COR-L47 (cell line): Measurements from ENCODE around the gene FBXO27.
"Not testable (repeated sequence)": the region's sequence is repeated elsewhere in the genome, so short reads cannot be mapped to it uniquely, and the experiment has no call there.

Experiments
- DNase-seq: peaks from one replicate; lab custom pipeline; 2025; lab: John Stamatoyannopoulos, UW

The FBXO27 gene

DNA sequence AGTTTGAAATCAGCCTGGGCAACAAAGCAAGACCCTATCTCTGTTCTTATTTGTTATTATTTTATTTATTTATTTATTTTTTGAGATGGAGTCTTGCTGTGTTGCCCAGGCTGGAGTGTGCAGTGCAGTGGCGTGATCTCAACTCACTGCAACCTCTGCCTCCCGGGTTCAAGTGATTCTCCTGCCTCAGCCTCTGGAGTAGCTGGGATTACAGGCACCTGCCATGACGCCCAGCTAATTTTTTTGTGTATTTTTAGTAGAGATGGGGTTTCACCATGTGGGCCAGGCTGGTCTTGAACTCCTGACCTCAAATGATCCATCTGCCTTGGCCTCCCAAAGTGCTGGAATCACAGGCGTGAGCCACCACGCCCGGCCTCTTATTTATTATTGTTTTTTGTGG is 44.6 kb downstream of the FBXO27 start:
- not testable (repeated sequence) for DNase-seq

DNA sequence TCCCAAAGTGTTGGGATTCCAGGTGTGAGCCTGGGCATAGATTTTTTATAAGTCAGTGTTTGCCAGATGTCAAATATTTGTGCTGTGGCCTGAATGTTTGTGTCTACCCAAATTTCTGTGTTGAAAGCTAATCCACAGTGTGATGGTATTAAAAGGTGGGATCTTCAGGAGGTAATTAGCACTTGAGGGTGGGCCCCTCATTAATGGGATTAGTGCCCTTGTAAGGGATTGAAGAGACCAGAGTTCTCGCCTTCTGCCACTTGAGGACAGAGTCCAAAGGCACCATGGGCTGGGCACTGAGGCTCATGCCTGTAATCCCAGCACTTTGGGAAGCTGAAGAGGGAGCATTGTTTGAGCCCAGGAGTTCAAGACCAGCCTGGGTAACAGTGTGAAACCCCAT is 47.1 kb downstream of the FBXO27 start:
- no peak for DNase-seq

DNA sequence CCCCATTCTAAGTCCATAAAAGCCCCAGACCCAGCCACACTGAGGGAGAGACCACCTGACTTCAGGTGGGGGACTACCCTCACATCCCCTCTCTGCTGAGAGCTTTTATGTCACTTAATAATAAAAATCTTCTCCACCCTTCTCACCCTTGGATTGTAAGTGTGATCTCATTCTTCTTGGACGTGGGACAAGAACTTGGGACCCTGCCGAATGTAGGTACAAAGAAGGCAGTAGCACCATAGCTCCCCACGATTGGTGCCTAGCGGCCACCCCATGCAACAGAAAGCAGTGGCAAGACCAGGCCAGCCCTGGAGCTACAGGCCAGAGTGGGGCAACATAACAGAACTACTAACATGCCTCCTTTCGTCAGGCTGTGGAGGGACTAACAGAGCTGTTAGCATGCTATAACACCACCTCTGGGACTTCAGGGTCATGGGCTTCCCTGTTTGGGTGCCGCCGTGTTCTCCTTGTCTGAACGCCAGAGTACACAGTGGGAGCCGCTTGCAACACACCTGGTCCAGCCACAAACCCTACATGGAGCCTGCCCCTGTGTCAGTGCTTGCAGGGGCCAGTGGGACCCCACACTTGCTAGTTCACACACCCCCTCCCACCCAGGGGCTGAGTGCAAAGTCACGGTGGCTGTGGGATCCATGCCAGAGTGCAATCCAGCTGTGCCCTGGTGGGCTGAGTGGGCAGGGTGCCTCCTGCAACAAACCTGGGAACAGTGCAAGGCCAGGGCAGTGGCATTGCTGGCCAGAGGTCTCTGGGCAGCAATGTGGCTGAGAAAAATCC is 51.6 kb downstream of the FBXO27 start:
- no peak for DNase-seq

DNA sequence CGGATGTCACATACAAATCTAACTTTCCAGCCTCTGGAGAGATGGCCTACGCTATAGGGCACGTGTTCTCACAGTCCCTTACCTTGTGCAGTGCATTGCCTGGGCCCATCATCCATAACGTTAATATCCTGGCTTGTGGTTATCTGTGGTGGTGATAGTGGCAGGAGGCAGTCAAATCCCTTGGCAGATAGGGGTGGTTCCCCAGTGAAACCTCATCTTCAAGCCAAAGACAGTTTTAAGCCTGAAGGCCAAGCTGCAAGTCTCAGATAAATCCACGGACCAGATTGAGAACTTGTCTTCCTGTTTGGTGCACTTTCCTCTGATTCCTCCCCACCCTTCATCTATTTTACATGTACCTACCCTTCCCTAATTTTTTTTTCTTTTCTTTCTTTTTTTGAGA is 52.5 kb downstream of the FBXO27 start:
- DNase-seq = no peak

DNA sequence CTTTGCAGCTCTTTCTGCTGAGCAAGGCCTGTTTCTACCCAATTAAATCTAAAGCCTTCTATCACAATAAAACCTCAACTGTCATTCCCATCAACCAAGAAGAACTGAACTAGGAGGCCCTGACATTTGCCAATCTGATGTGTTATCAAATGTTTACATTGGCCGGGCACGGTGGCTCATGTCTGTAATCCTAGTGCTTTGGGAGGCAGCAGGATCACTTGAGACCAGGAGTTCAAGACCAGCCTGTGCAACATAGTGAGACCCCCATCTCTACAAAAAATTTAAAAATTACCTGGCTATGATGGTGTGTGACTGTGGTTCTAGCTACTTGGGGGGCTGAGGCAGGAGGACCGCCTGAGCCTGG is 54.0 kb downstream of the FBXO27 start:
- DNase-seq = no peak

DNA sequence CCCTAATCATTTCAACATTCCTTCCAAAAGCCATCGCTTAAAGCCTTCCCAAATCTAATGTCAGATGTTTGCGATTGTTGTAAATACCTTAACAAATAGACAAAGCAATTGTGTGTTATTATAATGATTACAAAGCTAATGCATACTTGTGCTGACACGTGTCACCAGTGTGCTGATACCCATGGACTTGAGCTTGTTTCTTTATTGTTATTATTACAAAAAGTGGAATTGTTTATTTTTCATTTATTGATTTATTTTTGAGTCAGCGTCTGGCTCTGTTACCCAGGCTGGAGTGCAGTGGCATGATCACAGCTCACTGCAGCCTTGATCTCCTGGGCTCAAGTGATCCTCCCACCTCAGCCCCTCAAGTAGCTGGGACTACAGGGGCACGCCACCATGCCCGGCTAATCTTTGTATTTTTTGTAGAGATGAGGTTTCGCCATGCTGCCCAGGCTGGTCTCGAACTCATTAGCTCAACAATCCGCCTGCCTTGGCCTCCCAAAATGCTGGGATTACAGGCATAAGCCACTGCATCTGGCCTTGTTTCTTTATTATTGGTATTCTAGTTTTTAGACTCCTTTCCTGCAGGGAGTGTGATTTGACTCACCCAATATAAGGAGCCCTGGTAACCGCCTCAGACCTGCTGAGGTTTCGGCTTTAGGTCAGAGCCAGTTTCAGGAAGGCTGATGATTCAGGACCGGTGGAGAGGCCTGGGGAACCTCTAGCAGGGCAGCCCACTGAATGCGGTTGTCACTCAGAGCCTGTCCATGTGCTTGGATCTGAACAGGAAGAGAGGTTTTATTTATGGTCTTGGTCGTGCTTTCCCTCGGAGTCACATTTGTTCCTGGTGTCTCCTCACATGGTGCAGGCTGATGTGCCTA is 54.7 kb downstream of the FBXO27 start:
- no peak for DNase-seq

DNA sequence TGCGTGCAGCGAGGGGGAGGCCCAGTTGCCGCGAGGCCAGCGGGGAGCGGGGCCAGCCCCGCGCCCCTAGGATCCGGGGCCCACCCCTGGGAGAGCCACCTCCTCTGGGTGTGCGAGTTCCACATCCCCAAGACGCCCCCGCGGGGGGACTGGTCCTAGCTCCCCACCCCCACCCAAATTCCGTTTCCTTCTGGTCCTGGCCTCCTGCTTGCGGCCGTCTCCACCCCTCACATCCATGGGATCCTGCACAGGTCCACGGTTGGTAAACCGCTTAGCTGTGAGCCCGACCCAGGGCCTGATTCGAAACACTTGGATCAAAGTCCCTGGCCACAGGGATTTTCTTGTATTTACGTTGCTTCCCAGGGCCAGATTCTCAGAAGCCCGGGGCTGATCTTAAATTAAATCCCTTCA is 56.5 kb downstream of the FBXO27 start:
- no peak for DNase-seq

DNA sequence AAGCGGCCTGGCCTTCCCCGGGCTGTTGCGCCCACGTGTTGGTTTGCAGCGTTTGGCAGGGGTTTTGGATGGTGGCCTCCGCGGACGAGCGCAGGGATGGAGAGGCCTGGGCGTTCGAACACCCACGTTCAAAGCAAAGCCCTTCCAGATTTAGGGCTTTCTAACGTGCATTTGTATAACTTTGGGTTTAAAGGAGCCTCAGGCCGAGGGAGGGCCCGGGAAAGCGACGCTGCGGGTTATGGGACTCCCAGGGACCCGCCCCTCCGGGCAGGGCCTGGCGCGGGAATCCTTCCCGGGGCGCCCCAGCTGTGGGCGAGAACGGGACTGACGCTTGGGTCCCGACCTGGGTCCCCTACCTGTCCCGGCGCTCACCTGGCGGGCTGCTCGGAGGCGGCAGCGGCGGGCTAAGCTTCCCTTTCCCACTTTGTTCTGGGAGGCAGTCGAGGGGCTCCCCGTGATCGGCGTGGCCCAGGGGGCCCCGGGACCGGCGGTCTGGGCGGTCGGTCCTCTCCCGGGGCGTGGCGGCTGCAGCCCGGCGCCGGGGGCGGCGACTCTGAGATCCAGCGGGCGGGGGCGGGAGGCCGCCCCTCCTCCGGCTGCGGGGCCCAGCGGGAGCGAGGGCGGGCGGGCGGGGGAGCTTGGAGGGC is 57.0 kb downstream of the FBXO27 start, which contains the start of gene FBXO17:
Gene FBXO17 (minus strand): TSS at position 529 of the 647 bp plus-strand sequence. CDS start 25,423 bp downstream, outside the sequence.
- DNase-seq = no peak

DNA sequence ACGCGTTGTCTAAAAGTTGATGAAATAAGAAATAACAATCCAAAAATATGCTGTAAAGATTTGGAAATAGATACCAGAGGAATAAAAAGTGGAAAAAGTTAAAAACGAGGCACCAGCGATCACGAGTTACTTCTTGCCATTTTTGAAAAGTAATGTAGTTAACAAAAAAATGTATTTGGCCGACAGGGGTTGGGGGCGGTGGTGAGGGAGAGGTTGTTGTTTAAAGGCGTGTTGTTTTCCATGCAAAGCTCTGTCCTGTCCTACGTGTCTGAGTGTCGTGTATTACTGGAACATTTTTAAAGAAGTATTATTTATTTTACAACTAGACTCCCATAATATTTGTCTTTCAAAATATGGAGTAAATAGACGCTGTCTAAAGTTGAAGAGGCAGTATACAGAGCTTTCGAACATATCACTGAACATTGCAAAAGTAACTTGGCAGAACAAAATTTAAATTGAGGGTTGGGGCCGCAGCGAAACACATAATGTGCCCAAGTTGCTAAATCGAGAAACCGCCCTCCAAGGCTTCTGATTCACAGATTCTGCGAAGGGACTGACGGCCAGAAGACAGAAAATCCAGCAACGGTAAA is 57.6 kb downstream of the FBXO27 start:
- no peak for DNase-seq
